ENCODE data around the gene CCDC3. TPM values are rescaled to one million over a fixed set of nuclear protein-coding genes. Genes with fewer than 3 reads are reported as not detected.
A peak's percentile ranks its signal among the peaks of the same experiment; 100 is the strongest.

Gene CCDC3
- total RNA-seq, 1 experiment from 2014 or later, result 0.10 TPM

DNA sequence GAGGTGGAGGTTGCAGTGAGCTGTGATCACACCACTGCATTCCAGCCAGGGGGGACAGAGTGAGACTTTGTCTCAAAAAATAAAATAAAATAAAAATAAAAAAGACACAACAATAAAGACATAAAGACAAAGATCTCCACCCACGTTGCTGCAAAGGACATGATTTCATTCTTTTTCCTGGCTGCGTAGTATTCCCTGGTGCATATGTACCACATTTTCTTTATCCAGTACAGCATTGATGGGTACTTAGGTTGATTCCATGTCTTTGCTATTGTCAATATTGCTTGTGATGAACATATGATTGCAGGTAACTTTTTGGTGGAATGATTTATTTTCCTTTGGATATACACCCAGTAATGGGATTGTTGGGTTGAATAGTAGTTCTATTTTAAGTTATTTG, 42.0 kb upstream of the CCDC3 start:
- intact Hi-C loops (cut with micrococcal nuclease; ENCODE audit: unreplicated experiment), result no loop called here

DNA sequence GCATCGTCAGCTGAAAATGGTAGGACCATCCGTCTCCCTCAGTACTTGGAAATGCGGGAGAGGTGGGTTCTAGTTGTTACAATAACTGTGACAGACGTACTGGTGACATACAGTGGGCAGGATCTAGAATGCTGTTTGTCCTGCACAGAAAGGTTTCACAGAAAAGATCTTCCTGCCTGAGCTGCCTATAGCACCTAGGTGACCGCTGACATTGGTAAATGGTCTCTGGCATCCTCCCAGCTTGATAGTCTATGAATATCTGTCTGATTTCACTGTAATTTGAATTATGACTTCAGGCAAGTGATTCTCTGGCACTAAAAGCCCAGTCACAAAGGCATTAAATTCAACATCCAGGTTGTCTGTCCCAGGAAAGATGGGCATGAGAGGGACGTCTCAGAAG, 38.2 kb upstream of the CCDC3 start:
- DNase-seq (ENCODE audit: low read depth, low spot score) (no peak), ATAC-seq (no peak)
- Histone ChIP-seq H3K4me1 (ENCODE audit: control insufficient read depth, insufficient read depth, low read length) (no peaks in the 10 kb centered on the region), H3K4me3 (ENCODE audit: low read depth in 2 of 2, low read length in 2 of 2) (no peak overlapping the region), H3K36me3 (ENCODE audit: control insufficient read depth, insufficient read depth, low read length) (no peaks in the 10 kb centered on the region), H3K27me3 (ENCODE audit: control insufficient read depth, insufficient read depth, low read length) (no peaks in the 10 kb centered on the region), H3K27ac (ENCODE audit: low read length) (no peak overlapping the region), H3K9me3 (ENCODE audit: control insufficient read depth, insufficient read depth, low read depth, low read length) (no peaks in the 10 kb centered on the region)
- BruUV-seq (replicated peaks), result no TSS peak
- intact Hi-C loops (cut with micrococcal nuclease; ENCODE audit: unreplicated experiment), result no loop called here
- TF ChIP-seq TCF7L2 (IDR thresholded peaks at IDR 0.05; ENCODE audit: low read depth, low read length), result no peak
- CTCF ChIA-PET, result no interaction called here
- in situ Hi-C loops (cut with HindIII; ENCODE audit: low pct_unique_long_range_greater_than_20kb, low sequenced_read_pairs), result no loop called here
- POLR2A ChIA-PET, result no interaction called here

More for the DNA sequence above, 42.0 kb upstream of the CCDC3 start:
- ChIA-PET CTCF (no interaction called here), POLR2A (no interaction called here)
- ATAC-seq (no peak), DNase-seq (ENCODE audit: low read depth, low spot score) (no peak)
- TF ChIP-seq, protein P1, sequence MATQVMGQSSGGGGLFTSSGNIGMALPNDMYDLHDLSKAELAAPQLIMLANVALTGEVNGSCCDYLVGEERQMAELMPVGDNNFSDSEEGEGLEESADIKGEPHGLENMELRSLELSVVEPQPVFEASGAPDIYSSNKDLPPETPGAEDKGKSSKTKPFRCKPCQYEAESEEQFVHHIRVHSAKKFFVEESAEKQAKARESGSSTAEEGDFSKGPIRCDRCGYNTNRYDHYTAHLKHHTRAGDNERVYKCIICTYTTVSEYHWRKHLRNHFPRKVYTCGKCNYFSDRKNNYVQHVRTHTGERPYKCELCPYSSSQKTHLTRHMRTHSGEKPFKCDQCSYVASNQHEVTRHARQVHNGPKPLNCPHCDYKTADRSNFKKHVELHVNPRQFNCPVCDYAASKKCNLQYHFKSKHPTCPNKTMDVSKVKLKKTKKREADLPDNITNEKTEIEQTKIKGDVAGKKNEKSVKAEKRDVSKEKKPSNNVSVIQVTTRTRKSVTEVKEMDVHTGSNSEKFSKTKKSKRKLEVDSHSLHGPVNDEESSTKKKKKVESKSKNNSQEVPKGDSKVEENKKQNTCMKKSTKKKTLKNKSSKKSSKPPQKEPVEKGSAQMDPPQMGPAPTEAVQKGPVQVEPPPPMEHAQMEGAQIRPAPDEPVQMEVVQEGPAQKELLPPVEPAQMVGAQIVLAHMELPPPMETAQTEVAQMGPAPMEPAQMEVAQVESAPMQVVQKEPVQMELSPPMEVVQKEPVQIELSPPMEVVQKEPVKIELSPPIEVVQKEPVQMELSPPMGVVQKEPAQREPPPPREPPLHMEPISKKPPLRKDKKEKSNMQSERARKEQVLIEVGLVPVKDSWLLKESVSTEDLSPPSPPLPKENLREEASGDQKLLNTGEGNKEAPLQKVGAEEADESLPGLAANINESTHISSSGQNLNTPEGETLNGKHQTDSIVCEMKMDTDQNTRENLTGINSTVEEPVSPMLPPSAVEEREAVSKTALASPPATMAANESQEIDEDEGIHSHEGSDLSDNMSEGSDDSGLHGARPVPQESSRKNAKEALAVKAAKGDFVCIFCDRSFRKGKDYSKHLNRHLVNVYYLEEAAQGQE (IDR thresholded peaks at IDR 0.05; ENCODE audit: insufficient read depth in 1 of 2, low read depth in 2 of 2, low read length in 1 of 2), result no peak
- TF ChIP-seq TCF7L2 (IDR thresholded peaks at IDR 0.05; ENCODE audit: low read depth, low read length), result no peak
- TF ChIP-seq, protein P2, sequence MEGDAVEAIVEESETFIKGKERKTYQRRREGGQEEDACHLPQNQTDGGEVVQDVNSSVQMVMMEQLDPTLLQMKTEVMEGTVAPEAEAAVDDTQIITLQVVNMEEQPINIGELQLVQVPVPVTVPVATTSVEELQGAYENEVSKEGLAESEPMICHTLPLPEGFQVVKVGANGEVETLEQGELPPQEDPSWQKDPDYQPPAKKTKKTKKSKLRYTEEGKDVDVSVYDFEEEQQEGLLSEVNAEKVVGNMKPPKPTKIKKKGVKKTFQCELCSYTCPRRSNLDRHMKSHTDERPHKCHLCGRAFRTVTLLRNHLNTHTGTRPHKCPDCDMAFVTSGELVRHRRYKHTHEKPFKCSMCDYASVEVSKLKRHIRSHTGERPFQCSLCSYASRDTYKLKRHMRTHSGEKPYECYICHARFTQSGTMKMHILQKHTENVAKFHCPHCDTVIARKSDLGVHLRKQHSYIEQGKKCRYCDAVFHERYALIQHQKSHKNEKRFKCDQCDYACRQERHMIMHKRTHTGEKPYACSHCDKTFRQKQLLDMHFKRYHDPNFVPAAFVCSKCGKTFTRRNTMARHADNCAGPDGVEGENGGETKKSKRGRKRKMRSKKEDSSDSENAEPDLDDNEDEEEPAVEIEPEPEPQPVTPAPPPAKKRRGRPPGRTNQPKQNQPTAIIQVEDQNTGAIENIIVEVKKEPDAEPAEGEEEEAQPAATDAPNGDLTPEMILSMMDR (IDR thresholded peaks at IDR 0.05), result no peak
- no peak for TF ChIP-seq POLR2AphosphoS5 (IDR thresholded peaks at IDR 0.05; ENCODE audit: low read depth, low read length)
- no peak for TF ChIP-seq SIN3A (IDR thresholded peaks at IDR 0.05; ENCODE audit: borderline replicate concordance, insufficient read depth, low read depth, low read length)
- H3K4me3 ChIP-seq (ENCODE audit: low read depth in 2 of 2, low read length in 2 of 2), result no peak overlapping the region
- no peaks in the 10 kb centered on the region for H3K27me3 ChIP-seq (ENCODE audit: control insufficient read depth, insufficient read depth, low read length)
- in situ Hi-C loops (cut with HindIII; ENCODE audit: low pct_unique_long_range_greater_than_20kb, low sequenced_read_pairs), result no loop called here
- no TSS peak for BruUV-seq (replicated peaks)
- no peaks in the 10 kb centered on the region for H3K4me1 ChIP-seq (ENCODE audit: control insufficient read depth, insufficient read depth, low read length)
- no peaks in the 10 kb centered on the region for H3K36me3 ChIP-seq (ENCODE audit: control insufficient read depth, insufficient read depth, low read length)
- no peak overlapping the region for H3K27ac ChIP-seq (ENCODE audit: low read length)
- no peaks in the 10 kb centered on the region for H3K9me3 ChIP-seq (ENCODE audit: control insufficient read depth, insufficient read depth, low read depth, low read length)

DNA sequence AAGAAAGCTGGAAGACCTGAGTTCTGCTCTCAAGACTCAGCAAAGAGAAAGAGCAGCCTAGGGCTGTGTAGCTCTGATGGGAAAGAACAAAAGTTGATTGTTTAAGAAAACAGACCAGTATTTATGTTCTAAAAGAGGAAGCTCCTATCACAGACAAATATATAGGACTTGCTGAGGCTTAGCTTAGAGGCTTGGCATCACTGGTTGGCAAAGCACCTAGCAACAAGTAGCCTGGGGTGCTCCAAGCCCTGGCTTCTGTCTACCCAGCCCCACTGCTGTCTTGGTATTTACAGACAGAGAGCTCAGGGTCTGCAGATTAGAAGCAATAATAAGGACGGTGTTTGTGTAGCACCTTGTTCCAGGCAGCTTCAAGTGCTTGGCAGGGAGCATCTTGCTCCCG, 36.9 kb upstream of the CCDC3 start:
- ATAC-seq (peak; percentile 56; the same call in 1 of the 2 replicates), DNase-seq (ENCODE audit: low read depth, low spot score) (no peak)
- no peaks in the 10 kb centered on the region for H3K4me1 ChIP-seq (ENCODE audit: control insufficient read depth, insufficient read depth, low read length)
- in situ Hi-C loops (cut with HindIII; ENCODE audit: low pct_unique_long_range_greater_than_20kb, low sequenced_read_pairs) (no loop called here), intact Hi-C loops (cut with micrococcal nuclease; ENCODE audit: unreplicated experiment) (no loop called here)
- no peak overlapping the region for H3K27ac ChIP-seq (ENCODE audit: low read length)
- no TSS peak for BruUV-seq (replicated peaks)
- H3K9me3 ChIP-seq (ENCODE audit: control insufficient read depth, insufficient read depth, low read depth, low read length), result no peaks in the 10 kb centered on the region
- ChIA-PET POLR2A (interaction anchor here (0.6 kb wide), 1 partner anchor 157 kb away, joined by 5 read pairs; no protein-coding TSS in a partner anchor), CTCF (interaction anchor here (0.7 kb wide), 1 partner anchor 138 kb away, joined by 3 read pairs; no protein-coding TSS in a partner anchor)
- TF ChIP-seq, protein P2 (IDR thresholded peaks at IDR 0.05), result no peak
- TF ChIP-seq SIN3A (IDR thresholded peaks at IDR 0.05; ENCODE audit: borderline replicate concordance, insufficient read depth, low read depth, low read length), result no peak
- no peak for TF ChIP-seq TCF7L2 (IDR thresholded peaks at IDR 0.05; ENCODE audit: low read depth, low read length)
- TF ChIP-seq, protein P1 (IDR thresholded peaks at IDR 0.05; ENCODE audit: insufficient read depth in 1 of 2, low read depth in 2 of 2, low read length in 1 of 2), result no peak
- no peak for TF ChIP-seq POLR2AphosphoS5 (IDR thresholded peaks at IDR 0.05; ENCODE audit: low read depth, low read length)
- no peaks in the 10 kb centered on the region for H3K27me3 ChIP-seq (ENCODE audit: control insufficient read depth, insufficient read depth, low read length)
- H3K4me3 ChIP-seq (ENCODE audit: low read depth in 2 of 2, low read length in 2 of 2), result no peak overlapping the region
- H3K36me3 ChIP-seq (ENCODE audit: control insufficient read depth, insufficient read depth, low read length), result no peaks in the 10 kb centered on the region

All from Panc1 (cell line).